Ovary (tissue), 3 donors: ENCODE data around the gene ADCY5.

Experiments used
- EP300 ChIP-seq: sonication (generic); formaldehyde crosslinking; IDR thresholded peaks from one replicate; pipeline ENCODE4 v1.6.1; 2017; ENCODE audit warnings: antibody characterized with exemption
- POLR2A ChIP-seq: fragments of 450-650 bp; IDR thresholded peaks from one replicate; pipeline ENCODE4 v1.6.1; 2017; ENCODE audit warnings: antibody characterized with exemption, mild to moderate bottlenecking, moderate library complexity
- TF ChIP-seq, protein P1 (sequence below), 3 donors: fragments of 450-650 bp in 2 of 3; fragments of 200-600 bp in 1 of 3; IDR thresholded peaks; one replicate each; pipeline versions ENCODE4 v1.5.1 to v1.8.0; 2016 to 2022; ENCODE audit warnings: antibody characterized with exemption in 3 of 3, mild to moderate bottlenecking in 1 of 3
- donor health status: DM: no; HTN: no; CAD: no.

- TF ChIP-seq, protein P1, sequence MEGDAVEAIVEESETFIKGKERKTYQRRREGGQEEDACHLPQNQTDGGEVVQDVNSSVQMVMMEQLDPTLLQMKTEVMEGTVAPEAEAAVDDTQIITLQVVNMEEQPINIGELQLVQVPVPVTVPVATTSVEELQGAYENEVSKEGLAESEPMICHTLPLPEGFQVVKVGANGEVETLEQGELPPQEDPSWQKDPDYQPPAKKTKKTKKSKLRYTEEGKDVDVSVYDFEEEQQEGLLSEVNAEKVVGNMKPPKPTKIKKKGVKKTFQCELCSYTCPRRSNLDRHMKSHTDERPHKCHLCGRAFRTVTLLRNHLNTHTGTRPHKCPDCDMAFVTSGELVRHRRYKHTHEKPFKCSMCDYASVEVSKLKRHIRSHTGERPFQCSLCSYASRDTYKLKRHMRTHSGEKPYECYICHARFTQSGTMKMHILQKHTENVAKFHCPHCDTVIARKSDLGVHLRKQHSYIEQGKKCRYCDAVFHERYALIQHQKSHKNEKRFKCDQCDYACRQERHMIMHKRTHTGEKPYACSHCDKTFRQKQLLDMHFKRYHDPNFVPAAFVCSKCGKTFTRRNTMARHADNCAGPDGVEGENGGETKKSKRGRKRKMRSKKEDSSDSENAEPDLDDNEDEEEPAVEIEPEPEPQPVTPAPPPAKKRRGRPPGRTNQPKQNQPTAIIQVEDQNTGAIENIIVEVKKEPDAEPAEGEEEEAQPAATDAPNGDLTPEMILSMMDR (IDR thresholded peaks at IDR 0.05): no peak
- TF ChIP-seq POLR2A: no peak
- TF ChIP-seq EP300: no peak
Measured at GRCh38 chr3:123291404-123291803, 157.5 kb downstream of the ADCY5 start.
